ENCODE measurements around the gene ACBD3. TPM values are rescaled to one million over a fixed set of nuclear protein-coding genes. Genes with fewer than 3 reads are reported as not detected.

Gene ACBD3
- total RNA-seq, 1 experiment from 2014 or later: 41.7 TPM

DNA sequence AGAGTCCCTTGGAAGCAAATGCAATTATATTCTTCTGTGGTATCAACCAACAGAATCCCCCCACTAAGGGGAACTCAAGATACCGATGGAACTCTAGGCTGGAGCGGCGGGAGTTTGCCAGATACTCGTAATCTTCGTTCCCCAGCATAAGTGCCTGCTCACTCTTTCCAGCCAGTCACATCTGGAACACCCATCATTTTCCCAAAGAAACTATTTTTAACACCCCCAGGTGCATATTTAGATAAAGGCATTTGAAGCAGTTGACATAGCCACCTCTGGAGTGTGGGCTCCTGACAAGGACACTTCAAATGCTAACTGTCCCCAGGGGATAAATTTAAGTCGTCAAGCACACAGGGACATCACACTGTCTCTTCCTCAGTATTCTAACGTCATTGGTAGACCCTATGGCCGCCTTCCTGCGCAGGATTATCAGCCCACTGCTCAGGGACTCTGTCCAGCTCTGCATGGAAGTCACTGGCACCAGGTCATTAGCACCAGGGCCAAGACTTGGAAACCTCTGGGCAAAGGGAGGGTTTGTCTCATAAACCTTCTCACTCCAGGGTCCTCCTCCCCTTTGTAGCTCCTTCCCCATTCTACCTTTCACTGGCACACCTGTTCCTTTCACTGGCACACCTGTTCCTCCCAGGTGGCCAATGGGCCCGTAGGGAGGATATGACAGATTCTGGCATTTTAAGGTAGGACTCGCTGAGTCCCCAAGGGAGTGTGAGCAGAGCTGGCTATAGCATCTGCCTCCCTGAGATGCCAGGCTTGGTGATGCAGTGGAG lies 75.3 kb downstream of the ACBD3 start:
- H3K27me3 Mint-ChIP-seq (ENCODE audit: insufficient read depth, unreplicated experiment): no peaks in the 10 kb centered on the region
- intact Hi-C loops (cut with micrococcal nuclease; ENCODE audit: unreplicated experiment): no loop called here
- Histone ChIP-seq H3K4me3 (ENCODE audit: low read depth, low read length) (peak overlapping the region; percentile 76), H3K4me1 (peaks cover 20% of the 10 kb centered on the region), H3K27me3 (replicated peaks; ENCODE audit: control insufficient read depth, insufficient read depth, low read length) (no peaks in the 10 kb centered on the region), H3K9me3 (no peaks in the 10 kb centered on the region), H3K36me3 (ENCODE audit: control insufficient read depth, insufficient read depth, low read length) (no peaks in the 10 kb centered on the region)
- ChIA-PET CTCF (interaction anchor here (1.1 to 2.5 kb wide), 5 partner anchors 9 to 49 kb away, joined by 4 to 19 read pairs (median 5); partner anchors contain the start of gene H3-3A), POLR2A (interaction anchor here (0.6 kb wide), 1 partner anchor 25 kb away, joined by 3 read pairs; no protein-coding TSS in a partner anchor)
- no peaks in the 10 kb centered on the region for H3K9me3 Mint-ChIP-seq (ENCODE audit: unreplicated experiment)
- no peak overlapping the region for H3K27ac Mint-ChIP-seq (ENCODE audit: unreplicated experiment)
- peaks cover 27% of the 10 kb centered on the region for H3K4me1 Mint-ChIP-seq (ENCODE audit: low read depth, unreplicated experiment)
- TSS peak; percentile 47 for BruUV-seq (replicated peaks)
- no peak for DNase-seq
- no peaks in the 10 kb centered on the region for H3K36me3 Mint-ChIP-seq (ENCODE audit: insufficient read depth, unreplicated experiment)
- TF ChIP-seq, protein P1, sequence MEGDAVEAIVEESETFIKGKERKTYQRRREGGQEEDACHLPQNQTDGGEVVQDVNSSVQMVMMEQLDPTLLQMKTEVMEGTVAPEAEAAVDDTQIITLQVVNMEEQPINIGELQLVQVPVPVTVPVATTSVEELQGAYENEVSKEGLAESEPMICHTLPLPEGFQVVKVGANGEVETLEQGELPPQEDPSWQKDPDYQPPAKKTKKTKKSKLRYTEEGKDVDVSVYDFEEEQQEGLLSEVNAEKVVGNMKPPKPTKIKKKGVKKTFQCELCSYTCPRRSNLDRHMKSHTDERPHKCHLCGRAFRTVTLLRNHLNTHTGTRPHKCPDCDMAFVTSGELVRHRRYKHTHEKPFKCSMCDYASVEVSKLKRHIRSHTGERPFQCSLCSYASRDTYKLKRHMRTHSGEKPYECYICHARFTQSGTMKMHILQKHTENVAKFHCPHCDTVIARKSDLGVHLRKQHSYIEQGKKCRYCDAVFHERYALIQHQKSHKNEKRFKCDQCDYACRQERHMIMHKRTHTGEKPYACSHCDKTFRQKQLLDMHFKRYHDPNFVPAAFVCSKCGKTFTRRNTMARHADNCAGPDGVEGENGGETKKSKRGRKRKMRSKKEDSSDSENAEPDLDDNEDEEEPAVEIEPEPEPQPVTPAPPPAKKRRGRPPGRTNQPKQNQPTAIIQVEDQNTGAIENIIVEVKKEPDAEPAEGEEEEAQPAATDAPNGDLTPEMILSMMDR (IDR thresholded peaks at IDR 0.05; ENCODE audit: insufficient read depth in 1 of 2, low read depth in 1 of 2, low read length in 1 of 2, severe bottlenecking in 1 of 2, unreplicated experiment in 1 of 2): no peak
- H3K4me3 Mint-ChIP-seq (ENCODE audit: unreplicated experiment): peak overlapping the region; percentile 83

GRCh38 chr1:226110249-226111097 lies 76.1 kb downstream of the ACBD3 start:
- peak; percentile 56 to 63 for DNase-seq
- no peaks in the 10 kb centered on the region for H3K9me3 Mint-ChIP-seq (ENCODE audit: unreplicated experiment)
- TF ChIP-seq, protein P1 (IDR thresholded peaks at IDR 0.05; ENCODE audit: insufficient read depth in 1 of 2, low read depth in 1 of 2, low read length in 1 of 2, severe bottlenecking in 1 of 2, unreplicated experiment in 1 of 2): no peak
- intact Hi-C loops (cut with micrococcal nuclease; ENCODE audit: unreplicated experiment): no loop called here
- no TSS peak for BruUV-seq (replicated peaks)
- H3K27me3 ChIP-seq (replicated peaks; ENCODE audit: control insufficient read depth, insufficient read depth, low read length): no peaks in the 10 kb centered on the region
- H3K27me3 Mint-ChIP-seq (ENCODE audit: insufficient read depth, unreplicated experiment): no peaks in the 10 kb centered on the region
- H3K9me3 ChIP-seq: no peaks in the 10 kb centered on the region
- ChIA-PET CTCF (interaction anchor here (1.1 to 2.5 kb wide), 4 partner anchors 10 to 48 kb away, joined by 5 to 19 read pairs (median 5); partner anchors contain the start of gene H3-3A), POLR2A (interaction anchor here (0.6 to 1.1 kb wide), 2 partner anchors 26 to 48 kb away, joined by 3 to 4 read pairs; partner anchors contain the start of gene H3-3A)
- peak overlapping the region; percentile 83 for H3K4me3 Mint-ChIP-seq (ENCODE audit: unreplicated experiment)
- no peaks in the 10 kb centered on the region for H3K36me3 Mint-ChIP-seq (ENCODE audit: insufficient read depth, unreplicated experiment)
- peaks cover 27% of the 10 kb centered on the region for H3K4me1 Mint-ChIP-seq (ENCODE audit: low read depth, unreplicated experiment)
- peak overlapping the region; percentile 76 for H3K4me3 ChIP-seq (ENCODE audit: low read depth, low read length)
- peaks cover 15% of the 10 kb centered on the region; the same call in 1 of the 2 replicates for H3K4me1 ChIP-seq
- peak overlapping the region; percentile 85 for H3K27ac Mint-ChIP-seq (ENCODE audit: unreplicated experiment)
- no peaks in the 10 kb centered on the region for H3K36me3 ChIP-seq (ENCODE audit: control insufficient read depth, insufficient read depth, low read length)

DNA sequence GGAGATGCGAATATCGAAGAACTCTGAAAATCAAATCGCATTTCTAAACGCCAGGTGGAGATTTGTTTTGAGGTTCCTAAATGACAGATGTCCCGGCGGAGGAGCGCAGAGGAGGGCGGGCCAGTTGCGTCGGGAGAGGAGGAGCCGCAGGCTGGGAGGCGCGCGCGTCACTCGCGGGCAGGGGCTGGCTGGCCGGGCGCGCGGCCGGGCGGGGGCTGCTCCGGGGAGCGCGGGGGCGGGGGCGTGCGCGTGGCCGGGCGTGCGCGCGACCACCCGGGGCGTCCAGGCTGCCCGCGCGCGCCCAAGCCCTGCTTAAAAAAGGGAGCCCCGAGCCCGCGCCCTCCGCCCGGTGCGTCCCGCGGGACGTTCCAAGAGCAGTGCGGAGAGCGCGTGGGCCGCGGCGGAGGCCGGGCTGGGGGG lies 76.7 kb downstream of the ACBD3 start:
- H3K36me3 ChIP-seq (ENCODE audit: control insufficient read depth, insufficient read depth, low read length): no peaks in the 10 kb centered on the region
- H3K27me3 Mint-ChIP-seq (ENCODE audit: insufficient read depth, unreplicated experiment): no peaks in the 10 kb centered on the region
- CTCF ChIA-PET: interaction anchor here (0.7 to 2.5 kb wide), 5 partner anchors 10 to 747 kb away, joined by 3 to 19 read pairs (median 5); partner anchors contain the start of gene H3-3A
- peaks cover 27% of the 10 kb centered on the region for H3K4me1 Mint-ChIP-seq (ENCODE audit: low read depth, unreplicated experiment)
- POLR2A ChIA-PET: interaction anchor here (0.6 to 1.1 kb wide), 2 partner anchors 48 to 563 kb away, joined by 3 to 4 read pairs; partner anchors contain the start of gene H3-3A
- no peaks in the 10 kb centered on the region for H3K9me3 Mint-ChIP-seq (ENCODE audit: unreplicated experiment)
- intact Hi-C loops (cut with micrococcal nuclease; ENCODE audit: unreplicated experiment): no loop called here
- peak; percentile 90 to 92 for DNase-seq
- H3K9me3 ChIP-seq: no peaks in the 10 kb centered on the region
- H3K36me3 Mint-ChIP-seq (ENCODE audit: insufficient read depth, unreplicated experiment): no peaks in the 10 kb centered on the region
- peak overlapping the region; percentile 76 for H3K4me3 ChIP-seq (ENCODE audit: low read depth, low read length)
- H3K27me3 ChIP-seq (replicated peaks; ENCODE audit: control insufficient read depth, insufficient read depth, low read length): no peaks in the 10 kb centered on the region
- H3K4me3 Mint-ChIP-seq (ENCODE audit: unreplicated experiment): peak overlapping the region; percentile 83
- TF ChIP-seq, protein P1 (IDR thresholded peaks at IDR 0.05; ENCODE audit: insufficient read depth in 1 of 2, low read depth in 1 of 2, low read length in 1 of 2, severe bottlenecking in 1 of 2, unreplicated experiment in 1 of 2): no peak
- BruUV-seq (replicated peaks): no TSS peak
- H3K4me1 ChIP-seq: peaks cover 15% of the 10 kb centered on the region; the same call in 1 of the 2 replicates
- peak overlapping the region; percentile 85 for H3K27ac Mint-ChIP-seq (ENCODE audit: unreplicated experiment)

Measured in Caco-2 (cell line).